Fibroblast of lung (primary cell): ENCODE results near the gene FNDC8. TPM values are rescaled to one million over a fixed set of nuclear protein-coding genes. Genes with fewer than 3 reads are reported as not detected.

Experiments
- DNase-seq, 2 donors: peaks; one replicate each; pipeline versions ENCODE4 v3.0.0 to v3.0.0-alpha.2; 2010; ENCODE audit warnings: low read depth in 2 of 2
- H2AFZ ChIP-seq: 2 replicates; pipeline ENCODE4 v1.5.1; 2012; ENCODE audit warnings: low read length, control low read depth, inconsistent platforms
- H3K27ac ChIP-seq: 2 replicates; pipeline ENCODE4 v1.5.1; 2011; ENCODE audit warnings: low read length, control low read depth; ENCODE audit not compliant: insufficient read depth
- H3K27me3 ChIP-seq: 2 replicates; pipeline ENCODE4 v1.5.1; 2011; ENCODE audit warnings: mild to moderate bottlenecking, low read length; ENCODE audit not compliant: control insufficient read depth, insufficient read depth
- H3K36me3 ChIP-seq: 2 replicates; pipeline ENCODE4 v1.5.1; 2011; ENCODE audit warnings: low read length; ENCODE audit not compliant: control insufficient read depth, insufficient read depth
- H3K4me1 ChIP-seq: 2 replicates; pipeline ENCODE4 v1.5.1; 2011; ENCODE audit warnings: low read length; ENCODE audit not compliant: control insufficient read depth, insufficient read depth; ENCODE audit errors: extremely low read depth
- H3K4me2 ChIP-seq: 2 replicates; pipeline ENCODE4 v1.5.1; 2011; ENCODE audit warnings: low read length, control low read depth; ENCODE audit not compliant: insufficient read depth; ENCODE audit errors: extremely low read depth
- H3K4me3 ChIP-seq, 4 experiments: fragments of 200-600 bp in 1 of 4; sonication (generic) in 1 of 4; replicated peaks in 1 of 4; 2 replicates each; pipeline ENCODE4 v1.5.1; 2011 to 2016; ENCODE audit warnings: low read length in 4 of 4, low read depth in 3 of 4, mild to moderate bottlenecking in 3 of 4, control low read depth in 2 of 4, inconsistent platforms in 1 of 4, mixed read lengths in 1 of 4; ENCODE audit not compliant: insufficient read depth in 1 of 4; ENCODE audit errors: control extremely low read depth in 1 of 4
- H3K79me2 ChIP-seq: 2 replicates; pipeline ENCODE4 v1.5.1; 2012; ENCODE audit warnings: mild to moderate bottlenecking, low read length, inconsistent platforms; ENCODE audit not compliant: control insufficient read depth, insufficient read depth
- H3K9ac ChIP-seq: 2 replicates; pipeline ENCODE4 v1.5.1; 2011; ENCODE audit warnings: mild to moderate bottlenecking, low read length, control low read depth; ENCODE audit not compliant: insufficient read depth
- H3K9me3 ChIP-seq: 2 replicates; pipeline ENCODE4 v1.5.1; 2012; ENCODE audit warnings: low read depth, low read length; ENCODE audit not compliant: control insufficient read depth, insufficient read depth
- H4K20me1 ChIP-seq: 2 replicates; pipeline ENCODE4 v1.5.1; 2011; ENCODE audit warnings: low read length; ENCODE audit not compliant: control insufficient read depth, insufficient read depth; ENCODE audit errors: extremely low read depth
- CTCF ChIP-seq, 2 donors: IDR thresholded peaks in 1 of 2; conservative IDR thresholded peaks in 1 of 2; 1 replicate in 1 of 2; 2 replicates in 1 of 2; pipeline ENCODE4 v1.5.1; 2011 to 2012; ENCODE audit warnings: low read length in 2 of 2, control low read depth in 1 of 2, inconsistent platforms in 1 of 2, low read depth in 1 of 2, mild to moderate bottlenecking in 1 of 2
- EZH2 ChIP-seq: IDR thresholded peaks from 2 replicates; pipeline ENCODE4 v1.5.1; 2012; ENCODE audit warnings: low read length, control low read depth, mild to moderate bottlenecking; ENCODE audit errors: missing control alignments
- polyA plus RNA-seq, 2 donors: library from polyadenylated mRNA; depleted of rRNA in 1 of 2; stranded (reverse) in 1 of 2; unstranded in 1 of 2; fragments of >200 nt; gene quantifications; 2 replicates each; pipeline ENCODE4 v1.2.1, GENCODE V29; 2011 to 2012; ENCODE audit warnings: missing spikeins in 1 of 2
- total RNA-seq: library from RNA; depleted of rRNA; stranded (reverse); fragments of >200 nt; gene quantifications from 2 replicates; pipeline ENCODE4 v1.2.1, GENCODE V29; 2014

Gene FNDC8
- total and polyA plus RNA-seq, 2 donors (not counting 1 experiment from before 2014, with no cell fraction given) = not detected

GRCh38 chr17:35152421-35153140, 31.2 kb downstream of the FNDC8 start:
- Histone ChIP-seq H3K9me3 (no peaks in the 10 kb centered on the region), H3K36me3 (no peaks in the 10 kb centered on the region), H3K4me2 (no peak overlapping the region), H3K4me1 (no peaks in the 10 kb centered on the region), H4K20me1 (no peaks in the 10 kb centered on the region), H3K79me2 (no peaks in the 10 kb centered on the region), H2AFZ (no peak overlapping the region), H3K9ac (no peak overlapping the region), H3K27ac (no peak overlapping the region), H3K27me3 (peaks cover 9% of the 10 kb centered on the region), H3K4me3 (no peak overlapping the region)
- no peak for DNase-seq
- no peak for TF ChIP-seq EZH2
- no peak for TF ChIP-seq CTCF (conservative IDR thresholded peaks at IDR 0.05 in 1 of 2, IDR thresholded peaks at IDR 0.05 in 1 of 2; ENCODE audit: low read depth in 1 of 2, low read length in 2 of 2)

- no peaks in the 10 kb centered on the region for H3K4me1 ChIP-seq
- TF ChIP-seq CTCF (conservative IDR thresholded peaks at IDR 0.05 in 1 of 2, IDR thresholded peaks at IDR 0.05 in 1 of 2; ENCODE audit: low read depth in 1 of 2, low read length in 2 of 2) (no peak), EZH2 (no peak)
- H3K27me3 ChIP-seq = peaks cover 11% of the 10 kb centered on the region
- no peaks in the 10 kb centered on the region for H3K79me2 ChIP-seq
- no peak for DNase-seq
- no peak overlapping the region for H2AFZ ChIP-seq
- H3K9me3 ChIP-seq = no peaks in the 10 kb centered on the region
- no peaks in the 10 kb centered on the region for H3K36me3 ChIP-seq
- no peak overlapping the region for H3K4me3 ChIP-seq
- H3K27ac ChIP-seq = no peak overlapping the region
- H3K9ac ChIP-seq = no peak overlapping the region
- H4K20me1 ChIP-seq = no peaks in the 10 kb centered on the region
- H3K4me2 ChIP-seq = no peak overlapping the region
These were observed 33.1 kb downstream of the FNDC8 start for GRCh38 chr17:35154196-35155165.

DNA sequence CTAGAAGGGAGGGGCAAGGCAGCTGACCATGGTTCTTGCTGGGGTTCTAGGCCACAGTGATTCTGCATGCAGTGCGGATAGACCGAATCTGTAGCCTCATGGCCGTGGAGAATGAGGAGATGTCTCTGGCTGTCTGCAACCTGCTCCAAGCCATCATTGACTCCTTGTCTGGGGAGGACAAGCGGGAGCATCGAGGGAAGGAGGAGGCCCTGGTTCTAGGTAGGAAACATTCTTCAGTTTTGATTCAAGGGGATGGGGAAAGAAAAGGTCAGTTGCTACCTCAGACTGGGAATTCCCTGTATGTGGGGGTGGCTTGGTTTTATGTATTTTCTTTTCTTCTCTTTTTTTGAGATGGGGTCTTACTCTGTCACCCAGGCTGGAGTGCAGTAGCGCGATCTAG, 33.8 kb downstream of the FNDC8 start:
- Histone ChIP-seq H3K79me2 (no peaks in the 10 kb centered on the region), H3K27ac (no peak overlapping the region), H3K9ac (no peak overlapping the region), H3K9me3 (no peaks in the 10 kb centered on the region), H3K4me1 (no peaks in the 10 kb centered on the region), H3K4me2 (no peak overlapping the region), H3K4me3 (no peak overlapping the region), H3K36me3 (no peaks in the 10 kb centered on the region), H4K20me1 (no peaks in the 10 kb centered on the region), H3K27me3 (peaks cover 6% of the 10 kb centered on the region), H2AFZ (no peak overlapping the region)
- TF ChIP-seq EZH2 = no peak
- no peak for TF ChIP-seq CTCF (conservative IDR thresholded peaks at IDR 0.05 in 1 of 2, IDR thresholded peaks at IDR 0.05 in 1 of 2; ENCODE audit: low read depth in 1 of 2, low read length in 2 of 2)
- no peak for DNase-seq
